ENCODE data around the gene GMDS.
A peak's percentile ranks its signal among the peaks of the same experiment; 100 is the strongest.

Gene GMDS

GRCh38 chr6:2245103-2245876 is at the start of gene GMDS:
Gene GMDS, minus strand, starts transcription at chr6:2245605.
- DNase-seq = peak; percentile 92

GRCh38 chr6:2285510-2285909 is 40.1 kb upstream of the GMDS start:
- DNase-seq = no peak

DNA sequence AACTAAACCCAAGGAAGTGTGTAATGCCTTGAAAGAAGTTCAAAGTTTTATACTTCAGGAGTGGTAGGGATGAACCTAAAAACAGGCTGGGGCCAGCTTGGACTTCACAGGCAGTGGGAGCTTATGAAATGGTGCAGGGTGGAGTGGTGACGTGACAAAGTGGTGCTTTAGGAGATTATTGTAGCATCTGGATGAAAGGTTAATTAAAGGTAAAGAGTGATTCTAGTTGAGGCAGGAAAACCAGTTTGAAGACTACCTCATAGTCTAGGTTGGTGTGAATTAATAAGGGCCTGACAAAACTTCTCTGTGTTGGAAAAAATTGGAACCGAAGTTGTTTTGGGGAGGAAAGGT is 30.5 kb upstream of the GMDS start:
- DNase-seq = no peak

DNA sequence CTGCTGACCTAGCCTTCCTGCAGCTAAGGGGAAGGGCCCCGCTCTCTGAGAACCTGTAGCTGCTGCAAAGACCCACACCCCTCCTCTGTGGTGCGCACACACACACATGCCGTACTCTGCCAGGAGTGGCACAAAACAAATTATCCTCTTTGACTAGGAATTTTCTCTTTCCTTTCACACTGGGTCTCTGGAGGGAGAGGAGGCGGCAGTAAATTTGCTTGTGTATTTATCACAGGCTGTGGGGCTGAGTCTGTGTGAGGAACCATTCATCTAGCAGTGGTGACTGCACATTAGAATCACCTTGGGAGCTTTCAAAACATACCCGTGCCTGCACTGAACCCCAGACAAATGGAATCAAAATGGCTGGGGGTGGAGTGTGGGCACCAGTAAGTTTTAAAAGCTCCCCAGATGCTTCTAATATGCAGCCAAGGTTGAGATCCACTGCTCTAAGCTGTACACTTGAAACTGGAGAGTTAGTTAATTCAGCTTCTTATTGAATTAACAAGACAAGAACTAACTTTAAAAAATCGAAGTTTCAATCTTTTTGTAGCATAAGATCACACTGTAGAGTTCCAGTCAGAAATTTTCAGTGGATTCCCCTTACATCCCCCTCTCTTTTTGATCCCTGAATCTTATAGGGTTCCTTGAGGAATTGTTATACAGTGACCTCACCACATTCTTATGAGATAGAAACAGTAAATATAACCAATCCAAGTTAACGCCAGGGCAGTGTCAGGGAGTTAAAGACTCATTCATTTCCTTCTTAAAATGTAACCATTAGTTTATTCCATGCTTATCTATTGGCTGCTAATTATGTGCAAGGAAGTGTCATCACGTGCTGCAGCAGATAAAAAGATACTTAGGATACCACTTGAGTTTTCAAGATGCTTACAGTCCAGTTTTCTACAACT is 29.8 kb upstream of the GMDS start:
- DNase-seq = no peak

- no peak for DNase-seq
Measured at GRCh38 chr6:2272696-2273095, 27.3 kb upstream of the GMDS start.

GRCh38 chr6:2270054-2270453 is 24.6 kb upstream of the GMDS start:
- no peak for DNase-seq

DNA sequence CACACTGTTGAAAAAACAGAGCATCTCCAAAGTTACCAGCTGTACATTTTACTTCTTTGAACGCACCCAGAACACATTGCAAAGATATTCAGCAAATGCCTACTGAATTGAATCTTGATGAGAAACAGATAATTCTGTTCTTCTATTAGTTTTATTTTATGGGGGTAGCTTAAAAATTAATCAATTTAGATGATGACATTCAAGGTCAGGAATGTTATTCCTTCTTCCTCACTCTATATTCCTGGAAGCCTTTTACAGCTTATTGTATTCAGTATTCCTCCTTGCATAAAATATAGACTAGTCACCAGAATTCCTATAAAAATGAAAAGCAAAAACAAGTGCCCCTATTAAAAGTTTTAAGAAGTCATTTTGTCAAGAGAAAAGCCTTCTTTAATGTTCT is 21.4 kb upstream of the GMDS start:
- DNase-seq = no peak

DNA sequence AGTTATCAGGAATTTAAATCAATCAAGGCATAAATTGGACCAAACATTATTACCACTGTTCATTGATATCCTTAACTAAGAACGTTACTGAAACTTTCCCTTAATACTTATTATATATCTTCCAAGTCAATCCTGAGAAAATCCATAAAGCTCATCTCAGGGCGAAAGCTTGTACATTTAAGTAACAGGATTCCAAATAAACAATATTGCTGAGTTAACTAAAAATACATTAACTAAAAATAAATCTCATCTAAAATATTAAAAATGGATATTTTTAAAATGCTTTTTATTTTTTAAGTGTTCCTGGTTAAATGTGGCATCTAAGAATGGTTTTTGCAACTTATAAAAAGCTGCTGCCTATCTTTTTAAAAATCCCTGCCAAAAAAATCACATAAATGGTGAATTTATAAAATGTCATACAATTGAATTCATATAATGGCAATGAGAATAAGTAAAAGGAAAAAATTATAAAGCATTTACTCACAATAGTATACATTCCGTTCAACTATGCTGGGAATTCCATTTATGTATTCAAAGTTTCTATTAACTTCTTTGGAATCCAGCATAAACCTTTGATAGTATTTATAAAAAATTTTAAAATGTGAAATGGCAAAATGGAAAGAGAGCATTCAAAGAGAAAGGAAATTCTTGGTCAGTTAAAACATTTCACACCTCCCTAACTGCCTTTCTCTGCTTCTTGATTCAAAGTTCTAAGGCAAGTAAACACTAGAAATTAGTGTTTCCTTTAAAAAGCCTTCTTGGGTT is 20.8 kb upstream of the GMDS start:
- DNase-seq = no peak

- no peak for DNase-seq
Measured at GRCh38 chr6:2264932-2265331, 19.5 kb upstream of the GMDS start.

DNA sequence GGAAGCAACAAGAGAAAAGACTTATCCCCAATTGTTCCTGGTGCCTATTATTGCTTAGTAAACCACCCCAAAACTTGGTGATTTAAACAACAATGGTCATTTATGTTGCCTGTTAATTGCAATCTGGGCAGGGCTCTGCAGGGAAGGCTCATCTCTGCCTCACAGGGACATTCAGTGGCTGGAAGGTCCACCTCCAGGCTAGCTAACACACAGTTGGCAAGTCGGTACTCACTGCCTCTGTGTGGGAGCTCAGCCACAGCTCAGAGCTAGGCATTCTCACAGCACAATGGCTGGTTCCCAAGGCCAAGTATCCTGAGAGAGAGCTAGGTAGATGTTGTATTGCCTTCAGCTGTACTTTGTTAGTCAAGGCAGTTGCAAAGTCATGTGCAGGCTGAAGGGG is 18.5 kb upstream of the GMDS start:
- no peak for DNase-seq

DNA sequence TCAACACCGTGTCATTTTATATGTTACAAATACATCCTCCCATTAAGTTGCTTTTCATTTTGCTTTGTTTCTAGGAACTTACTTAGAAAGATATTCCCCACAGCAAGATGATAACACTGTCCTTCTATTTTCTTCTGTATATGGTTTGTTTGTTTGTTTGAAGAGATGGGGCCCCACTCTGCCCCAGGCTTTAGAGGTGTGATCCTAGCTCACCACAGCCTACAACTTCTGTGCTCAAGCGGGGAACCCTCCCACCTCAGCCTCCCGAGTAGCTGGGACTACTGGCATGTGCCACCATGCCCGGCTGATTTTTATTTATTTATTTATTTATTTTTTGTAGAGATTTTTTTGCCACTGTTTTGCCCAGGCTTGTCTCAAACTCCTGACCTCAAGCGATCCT is 14.2 kb upstream of the GMDS start:
- DNase-seq = no peak

DNA sequence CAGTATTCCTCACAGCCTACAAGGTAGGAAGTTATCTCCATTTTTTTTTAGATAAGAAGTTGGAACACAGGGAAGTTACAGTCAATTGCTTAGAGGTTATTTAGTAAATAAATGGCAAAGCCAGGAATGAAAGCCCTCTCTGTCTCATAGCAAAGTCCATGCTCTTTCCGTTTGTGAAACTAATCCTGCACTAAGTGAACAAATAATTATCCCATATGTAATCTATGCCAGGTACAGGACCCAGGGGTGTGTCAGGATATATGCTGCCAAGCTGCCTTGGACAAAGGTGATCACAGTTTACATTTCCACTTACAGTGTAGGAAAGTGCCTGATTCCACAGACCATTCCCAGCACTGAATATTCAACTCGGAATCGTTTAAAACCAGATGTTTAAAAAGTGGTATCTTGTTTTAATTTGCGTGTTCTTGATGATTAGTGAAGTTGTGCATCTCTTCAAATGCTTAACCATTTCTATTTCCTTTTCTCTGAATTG is 13.6 kb upstream of the GMDS start:
- DNase-seq = no peak

DNA sequence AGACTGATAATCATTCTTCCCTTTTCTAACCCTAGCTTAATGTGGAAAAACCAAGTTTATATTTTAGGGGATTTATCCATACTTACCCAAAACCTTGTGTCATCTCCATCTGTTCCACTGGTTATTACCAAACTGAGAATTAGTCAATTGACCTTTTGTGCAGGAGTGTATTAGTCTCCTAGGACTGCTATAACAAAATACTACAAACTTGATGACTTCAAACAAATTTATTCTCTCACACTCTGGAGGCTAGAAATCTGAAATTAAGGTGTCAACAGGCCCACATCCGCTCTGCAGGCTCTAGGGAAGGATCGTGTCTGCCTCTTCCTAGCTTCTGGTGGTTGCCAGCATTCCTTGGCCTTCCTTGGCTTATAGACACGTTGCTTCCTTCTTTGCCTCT is 12.7 kb upstream of the GMDS start:
- no peak for DNase-seq

DNA sequence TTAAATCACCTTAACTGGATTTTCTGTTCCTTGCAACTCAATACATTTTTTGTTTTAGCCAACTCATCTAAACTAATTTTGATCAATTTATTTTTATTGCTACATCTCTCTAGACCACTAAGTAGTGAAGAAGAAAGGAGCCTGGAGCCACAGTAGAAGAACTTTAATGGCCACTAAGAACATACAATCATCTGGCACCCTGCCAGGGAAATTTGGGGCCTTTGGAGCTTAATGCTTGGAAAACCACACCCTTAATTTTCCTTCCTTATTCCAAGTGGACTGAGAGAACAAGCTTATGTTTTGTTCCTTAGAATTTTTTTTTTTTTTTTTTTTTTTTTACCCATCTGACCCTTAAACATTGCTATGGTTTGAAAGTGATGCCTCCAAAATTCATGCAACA is 12.0 kb upstream of the GMDS start:
- no peak for DNase-seq

- DNase-seq = no peak
Measured at GRCh38 chr6:2254747-2255146, 9.3 kb upstream of the GMDS start.

DNA sequence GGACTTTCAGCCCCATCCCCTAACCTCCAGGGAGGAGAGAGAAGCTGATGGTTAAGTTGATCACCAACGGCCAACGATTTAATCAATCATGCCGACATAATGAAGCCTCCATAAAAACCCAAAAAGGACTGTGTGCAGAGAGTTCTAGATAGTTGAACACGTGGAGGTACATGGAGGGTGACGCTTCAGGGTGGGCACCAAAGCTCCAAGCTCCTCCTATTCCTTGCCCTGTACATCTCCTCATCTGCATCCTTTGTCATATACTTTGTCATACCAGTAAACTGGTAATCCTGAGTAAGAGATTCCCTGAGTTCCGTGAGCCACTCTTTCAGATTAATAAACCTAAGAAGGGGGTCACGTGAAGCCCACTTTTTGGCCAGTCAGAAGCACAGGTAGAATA is 3.7 kb upstream of the GMDS start:
- no peak for DNase-seq

DNA sequence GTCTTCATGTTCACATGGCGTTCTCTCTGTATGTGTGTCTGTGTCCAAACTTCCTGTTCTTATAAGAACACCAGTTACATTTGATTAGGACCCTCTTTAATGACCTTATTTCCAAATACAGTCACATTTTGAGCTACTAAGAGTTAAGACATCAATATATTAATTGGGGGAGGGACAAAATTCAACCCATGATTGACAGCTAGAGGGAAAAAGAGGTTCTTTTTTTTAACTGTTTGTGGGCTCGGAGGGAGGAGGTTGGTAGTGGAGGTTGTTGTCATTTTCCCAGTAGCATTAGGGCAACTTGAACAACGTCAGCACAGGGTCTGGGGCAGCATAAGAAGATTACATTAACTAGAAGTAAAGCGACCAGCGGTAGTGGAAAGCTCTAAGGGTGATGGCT is 2.3 kb upstream of the GMDS start:
- no peak for DNase-seq

DNA sequence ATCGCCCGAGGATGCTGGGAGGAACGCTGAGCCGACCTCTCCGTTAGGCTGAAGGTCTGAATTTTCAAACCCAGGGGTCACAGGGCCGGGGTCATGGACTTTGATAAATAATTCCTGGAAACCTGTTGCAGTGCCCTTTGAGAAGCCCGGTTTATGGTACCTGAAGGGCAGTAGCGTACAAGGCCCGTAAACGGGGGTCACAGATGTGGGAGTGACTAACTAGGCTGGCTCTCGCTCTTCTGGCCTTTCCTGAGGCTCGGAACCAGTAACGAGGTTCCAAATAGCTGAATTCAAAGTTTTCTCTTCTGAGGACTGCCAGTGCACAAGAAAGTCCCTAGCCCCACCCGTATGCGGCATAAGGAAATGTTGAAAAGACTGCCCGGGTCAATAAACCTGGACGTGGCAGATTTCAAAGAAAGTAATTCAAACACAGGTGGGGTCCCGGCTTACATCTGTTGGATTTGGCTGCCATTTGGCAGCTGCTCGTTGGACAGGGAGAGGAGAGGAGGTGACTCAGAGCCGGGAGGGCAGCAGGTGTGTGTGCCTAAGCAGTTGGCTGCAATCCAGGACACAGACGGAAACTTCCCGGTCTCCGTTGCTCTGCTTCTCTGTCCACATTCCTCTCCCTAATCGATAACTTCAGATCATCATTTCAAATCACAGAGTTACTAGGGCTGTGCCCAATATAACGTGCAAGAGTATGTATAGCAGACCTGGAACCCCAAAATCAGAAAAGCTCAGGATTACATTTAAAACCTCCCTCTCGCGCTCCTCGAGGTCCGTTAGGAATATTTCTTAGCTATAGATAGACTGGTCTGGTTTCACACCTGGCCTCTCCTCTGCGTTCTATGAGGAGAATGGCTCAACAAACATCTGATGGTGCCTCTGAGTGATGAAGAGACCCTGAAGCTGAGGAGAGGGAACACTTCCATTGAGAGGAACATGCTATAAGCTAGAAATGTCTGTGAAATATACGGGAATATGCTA is 765 bp upstream of the GMDS start:
- peak; percentile 65 for DNase-seq

DNA sequence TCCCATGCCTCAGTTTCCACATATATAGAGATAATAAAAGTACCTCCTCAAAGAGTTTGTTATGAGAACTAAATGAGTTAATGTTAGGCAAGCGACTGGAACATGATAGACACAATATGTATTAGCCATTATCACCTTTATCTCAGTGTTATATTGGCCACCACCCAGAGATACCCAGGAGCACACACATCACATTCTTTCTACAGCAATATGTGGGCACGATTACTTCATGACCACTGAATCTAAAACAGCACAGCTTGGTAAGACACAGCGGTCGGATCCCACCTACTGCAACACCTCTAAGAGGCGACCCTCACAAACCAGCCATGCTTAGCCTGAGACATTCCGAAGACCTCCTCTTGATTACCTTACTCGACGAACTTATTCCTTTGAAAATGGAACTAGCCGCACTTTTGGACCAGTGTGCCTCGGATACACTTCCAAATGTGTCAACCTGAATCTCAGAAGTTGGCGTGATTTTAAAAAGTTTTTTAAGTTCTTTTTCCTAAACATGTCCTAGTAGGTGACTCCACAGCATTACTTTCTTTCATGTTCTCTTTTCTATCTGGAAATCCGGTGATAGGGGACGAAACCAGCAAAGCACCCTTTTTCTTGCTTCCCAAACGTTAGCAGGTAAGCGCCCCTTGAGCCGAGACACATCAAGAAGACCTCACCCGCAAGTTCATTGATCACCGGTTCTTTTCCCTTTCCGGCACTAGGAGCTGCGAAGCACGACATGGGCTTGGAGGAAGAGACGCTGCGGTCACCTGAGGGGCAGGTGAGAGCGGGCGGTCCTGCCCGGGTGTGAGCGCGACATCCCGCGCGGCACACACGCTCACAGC is 923 bp downstream of the GMDS start:
- DNase-seq = peak; percentile 25

GRCh38 chr6:2242311-2242710 is 3.1 kb downstream of the GMDS start:
- DNase-seq = no peak

- DNase-seq = no peak
Measured at GRCh38 chr6:2240961-2241360, 4.4 kb downstream of the GMDS start.

All from hematopoietic multipotent progenitor cell treated with erythropoietin and hydrocortisone succinate and interleukin-3 and kit ligand, for 6 days (in vitro differentiated cells).